Naive B cell (primary cell): ENCODE measurements around the gene RBP7. TPM values are rescaled to one million over a fixed set of nuclear protein-coding genes. Genes with fewer than 3 reads are reported as not detected.
A peak's percentile ranks its signal among the peaks of the same experiment; 100 is the strongest.
"Not testable (repeated sequence)": the region's sequence is repeated elsewhere in the genome, so short reads cannot be mapped to it uniquely, and the experiment has no call there.

Experiments used
- ATAC-seq, 2 donors: fragments of 150-1000 bp; cut with Tn5 transposase; 2 replicates each; pipeline ENCODE4 v1.10.0; 2021; ENCODE audit warnings: low read depth in 2 of 2, mild to moderate bottlenecking in 2 of 2, moderate library complexity in 2 of 2
- DNase-seq: peaks from one replicate; pipeline ENCODE4 v3.0.0; 2022
- H3K27ac Mint-ChIP-seq, 6 donors: one replicate each; pipeline ENCODE4 v1.8.0; 2020 to 2022; ENCODE audit warnings: mild to moderate bottlenecking in 6 of 6, mixed read lengths in 6 of 6, moderate library complexity in 5 of 6, inconsistent platforms in 2 of 6
- H3K27me3 Mint-ChIP-seq, 3 donors: one replicate each; pipeline ENCODE4 v1.8.0; 2021 to 2022; ENCODE audit warnings: mixed read lengths in 3 of 3, mild to moderate bottlenecking in 1 of 3
- H3K36me3 Mint-ChIP-seq, 2 donors: one replicate each; pipeline ENCODE4 v1.8.0; 2020 to 2022; ENCODE audit warnings: mixed read lengths in 2 of 2, inconsistent platforms in 1 of 2, mild to moderate bottlenecking in 1 of 2
- H3K4me1 Mint-ChIP-seq, 3 donors: one replicate each; pipeline ENCODE4 v1.8.0; 2020 to 2022; ENCODE audit warnings: mixed read lengths in 3 of 3, inconsistent platforms in 1 of 3, mild to moderate bottlenecking in 1 of 3, moderate library complexity in 1 of 3
- H3K4me3 Mint-ChIP-seq, 8 donors: one replicate each; pipeline ENCODE4 v1.8.0; 2020 to 2022; ENCODE audit warnings: mild to moderate bottlenecking in 8 of 8, mixed read lengths in 8 of 8, moderate library complexity in 8 of 8, inconsistent platforms in 2 of 8
- H3K9me3 Mint-ChIP-seq, 7 donors: one replicate each; pipeline ENCODE4 v1.8.0; 2020 to 2022; ENCODE audit warnings: mixed read lengths in 7 of 7, mild to moderate bottlenecking in 5 of 7, inconsistent platforms in 2 of 7, moderate library complexity in 1 of 7
- polyA plus RNA-seq, 6 donors: library from polyadenylated mRNA; unstranded; fragments of 300-500 nt; fragmentation: Illumina TruSeq; gene quantifications; one replicate each; pipeline ENCODE4 v1.2.3, GENCODE V29; 2021; ENCODE audit warnings: low read depth in 6 of 6

The RBP7 gene
- 1 to 10 TPM in 1 of 6 donors, not detected in 5; 1.1 TPM for polyA plus RNA-seq

GRCh38 chr1:9996624-9997582 is at the start of gene RBP7:
Gene RBP7, plus strand, starts transcription at chr1:9997228. Its CDS starts 31 bp downstream, at chr1:9997259.
- ATAC-seq: peak; percentile 68 to 75
- H3K27ac Mint-ChIP-seq: no peak within 1 kb of the TSS
- DNase-seq: peak; percentile 10
- peaks cover 0 to 13% (median 6%) of the 10 kb centered on the region in 7 donors for H3K9me3 Mint-ChIP-seq
- H3K4me1 Mint-ChIP-seq: peaks cover 7 to 17% (median 12%) of the 10 kb centered on the region in 3 donors
- peaks cover 8 to 43% (median 22%) of the 10 kb centered on the region in 3 donors for H3K27me3 Mint-ChIP-seq
- H3K36me3 Mint-ChIP-seq: no peaks in the 10 kb centered on the region
- H3K4me3 Mint-ChIP-seq: peak within 1 kb of the TSS; percentile 75 to 92 (median 89)

GRCh38 chr1:9957726-9958125 is 39.3 kb upstream of the RBP7 start:
- H3K4me3 Mint-ChIP-seq: no peak overlapping the region
- H3K9me3 Mint-ChIP-seq: no peaks in the 10 kb centered on the region
- H3K27me3 Mint-ChIP-seq: no peaks in the 10 kb centered on the region
- no peaks in the 10 kb centered on the region for H3K36me3 Mint-ChIP-seq
- H3K4me1 Mint-ChIP-seq: peaks cover 7 to 18% (median 9%) of the 10 kb centered on the region in 3 donors
- ATAC-seq (no peak), DNase-seq (no peak)
- H3K27ac Mint-ChIP-seq: no peak overlapping the region

- Mint-ChIP-seq H3K4me3 (peak overlapping the region in 1 of 8 donors; percentile 37), H3K27ac (peak overlapping the region in 1 of 6 donors; percentile 62), H3K9me3 (no peaks in the 10 kb centered on the region), H3K27me3 (no peaks in the 10 kb centered on the region), H3K36me3 (no peaks in the 10 kb centered on the region), H3K4me1 (peaks cover 7 to 16% (median 9%) of the 10 kb centered on the region in 3 donors)
- no peak for DNase-seq
- ATAC-seq: no peak
Observed at GRCh38 chr1:9960011-9960410, 37.0 kb upstream of the RBP7 start.

GRCh38 chr1:9960706-9961562 is 36.1 kb upstream of the RBP7 start:
- ATAC-seq: peak; percentile 91 to 98
- Mint-ChIP-seq H3K4me3 (peak overlapping the region in 7 of 8 donors; percentile 20 to 86 (median 57)), H3K27me3 (no peaks in the 10 kb centered on the region), H3K27ac (peak overlapping the region; percentile 32 to 93 (median 74)), H3K36me3 (no peaks in the 10 kb centered on the region), H3K9me3 (no peaks in the 10 kb centered on the region), H3K4me1 (peaks cover 7 to 16% (median 9%) of the 10 kb centered on the region in 3 donors)
- DNase-seq: peak; percentile 57

GRCh38 chr1:9984253-9984652 is 12.8 kb upstream of the RBP7 start:
- H3K4me1 Mint-ChIP-seq: no peaks in the 10 kb centered on the region
- no peak for DNase-seq
- H3K27ac Mint-ChIP-seq: no peak overlapping the region
- H3K9me3 Mint-ChIP-seq: no peaks in the 10 kb centered on the region
- no peaks in the 10 kb centered on the region for H3K36me3 Mint-ChIP-seq
- no peak overlapping the region for H3K4me3 Mint-ChIP-seq
- no peak for ATAC-seq
- H3K27me3 Mint-ChIP-seq: no peaks in the 10 kb centered on the region

GRCh38 chr1:9985001-9985400 is 12.0 kb upstream of the RBP7 start:
- Mint-ChIP-seq H3K36me3 (no peaks in the 10 kb centered on the region), H3K4me1 (no peaks in the 10 kb centered on the region), H3K9me3 (no peaks in the 10 kb centered on the region), H3K27ac (peak overlapping the region in 1 of 6 donors; percentile 16), H3K4me3 (no peak overlapping the region), H3K27me3 (no peaks in the 10 kb centered on the region)
- no peak for DNase-seq
- ATAC-seq: no peak

- Mint-ChIP-seq H3K4me3 (no peak overlapping the region), H3K27ac (no peak overlapping the region), H3K4me1 (peaks cover 0 to 5% (median 0%) of the 10 kb centered on the region in 3 donors), H3K9me3 (no peaks in the 10 kb centered on the region), H3K27me3 (peaks cover 0 to 13% (median 5%) of the 10 kb centered on the region in 3 donors), H3K36me3 (no peaks in the 10 kb centered on the region)
- no peak for DNase-seq
- ATAC-seq: no peak
Observed at GRCh38 chr1:9989773-9990172, 7.3 kb upstream of the RBP7 start.

- ATAC-seq (no peak), DNase-seq (no peak)
- Mint-ChIP-seq H3K9me3 (no peaks in the 10 kb centered on the region), H3K4me1 (peaks cover 0 to 5% (median 0%) of the 10 kb centered on the region in 3 donors), H3K36me3 (no peaks in the 10 kb centered on the region), H3K27ac (no peak overlapping the region), H3K4me3 (no peak overlapping the region), H3K27me3 (peaks cover 0 to 13% (median 5%) of the 10 kb centered on the region in 3 donors)
Observed at GRCh38 chr1:9990944-9991343, 6.1 kb upstream of the RBP7 start.

GRCh38 chr1:9992910-9993309 is 4.1 kb upstream of the RBP7 start:
- H3K27ac Mint-ChIP-seq: peak overlapping the region in 2 of 6 donors; percentile 51 to 67
- H3K4me3 Mint-ChIP-seq: peak overlapping the region in 1 of 8 donors; percentile 64
- peaks cover 0 to 5% (median 0%) of the 10 kb centered on the region in 7 donors for H3K9me3 Mint-ChIP-seq
- H3K27me3 Mint-ChIP-seq: peaks cover 8 to 24% (median 13%) of the 10 kb centered on the region in 3 donors
- H3K36me3 Mint-ChIP-seq: no peaks in the 10 kb centered on the region
- H3K4me1 Mint-ChIP-seq: peaks cover 5 to 12% (median 9%) of the 10 kb centered on the region in 3 donors
- DNase-seq (no peak), ATAC-seq (no peak)

- Mint-ChIP-seq H3K36me3 (no peaks in the 10 kb centered on the region), H3K4me3 (peak overlapping the region in 1 of 8 donors; percentile 8), H3K27ac (no peak overlapping the region), H3K27me3 (peaks cover 8 to 31% (median 15%) of the 10 kb centered on the region in 3 donors), H3K4me1 (peaks cover 7 to 19% (median 12%) of the 10 kb centered on the region in 3 donors), H3K9me3 (peaks cover 0 to 8% (median 2%) of the 10 kb centered on the region in 7 donors)
- ATAC-seq (no peak), DNase-seq (no peak)
Observed at GRCh38 chr1:9993561-9994075, 3.4 kb upstream of the RBP7 start.

GRCh38 chr1:10001016-10001665 is 4.1 kb downstream of the RBP7 start:
- DNase-seq: no peak
- Mint-ChIP-seq H3K9me3 (peaks cover 0 to 13% (median 6%) of the 10 kb centered on the region in 7 donors), H3K36me3 (no peaks in the 10 kb centered on the region), H3K4me3 (peak overlapping the region in 1 of 8 donors; percentile 35), H3K4me1 (peaks cover 7 to 17% (median 12%) of the 10 kb centered on the region in 3 donors), H3K27me3 (peaks cover 16 to 42% (median 19%) of the 10 kb centered on the region in 3 donors), H3K27ac (no peak overlapping the region)
- no peak for ATAC-seq

- peaks cover 6 to 20% (median 8%) of the 10 kb centered on the region in 3 donors for H3K27me3 Mint-ChIP-seq
- not testable (repeated sequence) for ATAC-seq, H3K9me3 Mint-ChIP-seq, H3K4me1 Mint-ChIP-seq, H3K36me3 Mint-ChIP-seq, DNase-seq, H3K27ac Mint-ChIP-seq, H3K4me3 Mint-ChIP-seq
Observed at GRCh38 chr1:10005248-10005647, 8.2 kb downstream of the RBP7 start.
